Urinary bladder (tissue), 4 donors: Measurements from ENCODE around the gene IQGAP3. TPM values are rescaled to one million over a fixed set of nuclear protein-coding genes. Genes with fewer than 3 reads are reported as not detected.

ENCODE experiments used
- DNase-seq: peaks from one replicate; pipeline ENCODE4 v3.0.0-alpha.2; 2015; ENCODE audit errors: extremely low spot score
- H3K27ac ChIP-seq: one replicate; pipeline ENCODE4 v1.5.1; 2013; ENCODE audit warnings: low read depth, mild to moderate bottlenecking, moderate library complexity
- H3K36me3 ChIP-seq: one replicate; pipeline ENCODE4 v1.6.1; 2013; ENCODE audit warnings: mild to moderate bottlenecking, moderate library complexity; ENCODE audit not compliant: insufficient read depth
- H3K4me1 ChIP-seq: one replicate; pipeline ENCODE4 v1.6.1; 2013; ENCODE audit warnings: mild to moderate bottlenecking, moderate library complexity; ENCODE audit not compliant: insufficient read depth
- H3K4me3 ChIP-seq: one replicate; pipeline ENCODE4 v1.5.1; 2013; ENCODE audit warnings: low read depth, low read length
- WGBS: extraction: QIAGEN DNeasy Blood & Tissue Kit; methylation state at CpG from one replicate; pipeline ENCODE4 v1.1.7; 2013; 5-methylcytosine and 5-hydroxymethylcytosine counted together
- polyA plus RNA-seq: library from polyadenylated mRNA; stranded (reverse); fragments of 200-250 nt; gene quantifications from one replicate; pipeline ENCODE4 v1.2.3, GENCODE V29; 2013
- total RNA-seq: library from RNA; depleted of rRNA; stranded (reverse); fragments of >200 nt; gene quantifications from one replicate; pipeline ENCODE4 v1.2.3, GENCODE V29; 2014
- donor health status: healthy with polysubstance abuse.
- donor health status: healthy.

The IQGAP3 gene
- total and polyA plus RNA-seq, 2 donors = 0.32 to 11.8 TPM

- no peaks in the 10 kb centered on the region for H3K36me3 ChIP-seq
- DNase-seq = no peak
- H3K4me3 ChIP-seq = no peak overlapping the region
- H3K4me1 ChIP-seq = peaks cover 2% of the 10 kb centered on the region
- 60% methylated on average over 9 of the region's 9 CpGs for WGBS
- H3K27ac ChIP-seq = no peak overlapping the region
Measured at GRCh38 chr1:156495401-156496140, 76.8 kb downstream of the IQGAP3 start.

- no peak overlapping the region for H3K27ac ChIP-seq
- H3K4me1 ChIP-seq = peaks cover 4% of the 10 kb centered on the region
- DNase-seq = no peak
- no peak overlapping the region for H3K4me3 ChIP-seq
- 37% methylated on average over 7 of the region's 7 CpGs for WGBS
- no peaks in the 10 kb centered on the region for H3K36me3 ChIP-seq
Measured at GRCh38 chr1:156494309-156494895, 78.0 kb downstream of the IQGAP3 start.

- Histone ChIP-seq H3K4me3 (no peak overlapping the region), H3K36me3 (no peaks in the 10 kb centered on the region), H3K27ac (peak overlapping the region; percentile 12), H3K4me1 (peaks cover 6% of the 10 kb centered on the region)
- no peak for DNase-seq
Measured at GRCh38 chr1:156493742-156494141, 78.6 kb downstream of the IQGAP3 start.

GRCh38 chr1:156493154-156493631 lies 79.2 kb downstream of the IQGAP3 start:
- Histone ChIP-seq H3K4me1 (peaks cover 6% of the 10 kb centered on the region), H3K36me3 (no peaks in the 10 kb centered on the region), H3K4me3 (no peak overlapping the region), H3K27ac (no peak overlapping the region)
- no peak for DNase-seq
- 30% methylated on average over 11 of the region's 11 CpGs for WGBS

GRCh38 chr1:156492591-156493080 lies 79.7 kb downstream of the IQGAP3 start:
- H3K27ac ChIP-seq = no peak overlapping the region
- H3K4me1 ChIP-seq = peaks cover 6% of the 10 kb centered on the region
- no peak overlapping the region for H3K4me3 ChIP-seq
- H3K36me3 ChIP-seq = no peaks in the 10 kb centered on the region
- no peak for DNase-seq
- WGBS = 44% methylated on average over 7 of the region's 7 CpGs

- Histone ChIP-seq H3K4me1 (peaks cover 6% of the 10 kb centered on the region), H3K4me3 (no peak overlapping the region), H3K36me3 (no peaks in the 10 kb centered on the region), H3K27ac (no peak overlapping the region)
- 67% methylated on average over 6 of the region's 6 CpGs for WGBS
- no peak for DNase-seq
Measured at GRCh38 chr1:156492013-156492590, 80.3 kb downstream of the IQGAP3 start.

GRCh38 chr1:156491151-156491949 lies 81.0 kb downstream of the IQGAP3 start:
- no peak overlapping the region for H3K27ac ChIP-seq
- H3K4me3 ChIP-seq = no peak overlapping the region
- H3K4me1 ChIP-seq = peaks cover 4% of the 10 kb centered on the region
- WGBS = 75% methylated on average over 6 of the region's 6 CpGs
- DNase-seq = no peak
- H3K36me3 ChIP-seq = no peaks in the 10 kb centered on the region

- peaks cover 4% of the 10 kb centered on the region for H3K4me1 ChIP-seq
- 11% methylated on average over 10 of the region's 10 CpGs for WGBS
- DNase-seq = no peak
- H3K4me3 ChIP-seq = no peak overlapping the region
- H3K36me3 ChIP-seq = no peaks in the 10 kb centered on the region
- peak overlapping the region; percentile 65 for H3K27ac ChIP-seq
Measured at GRCh38 chr1:156490401-156491032, 81.8 kb downstream of the IQGAP3 start.

GRCh38 chr1:156489935-156490293 lies 82.5 kb downstream of the IQGAP3 start:
- no peaks in the 10 kb centered on the region for H3K36me3 ChIP-seq
- peak overlapping the region; percentile 65 for H3K27ac ChIP-seq
- no peak overlapping the region for H3K4me3 ChIP-seq
- no peak for DNase-seq
- H3K4me1 ChIP-seq = peaks cover 4% of the 10 kb centered on the region
- WGBS = 27% methylated on average over 7 of the region's 7 CpGs

GRCh38 chr1:156489166-156489934 lies 83.0 kb downstream of the IQGAP3 start:
- Histone ChIP-seq H3K4me1 (peaks cover 4% of the 10 kb centered on the region), H3K27ac (peak overlapping the region; percentile 65), H3K36me3 (no peaks in the 10 kb centered on the region), H3K4me3 (no peak overlapping the region)
- 16% methylated on average over 12 of the region's 12 CpGs for WGBS
- no peak for DNase-seq

GRCh38 chr1:156488566-156489165 lies 83.7 kb downstream of the IQGAP3 start:
- WGBS = 55% methylated on average over 5 of the region's 5 CpGs
- Histone ChIP-seq H3K4me1 (peaks cover 4% of the 10 kb centered on the region), H3K36me3 (no peaks in the 10 kb centered on the region), H3K27ac (no peak overlapping the region), H3K4me3 (no peak overlapping the region)
- DNase-seq = no peak

GRCh38 chr1:156487862-156488261 lies 84.5 kb downstream of the IQGAP3 start:
- Histone ChIP-seq H3K4me3 (no peak overlapping the region), H3K27ac (no peak overlapping the region), H3K4me1 (peaks cover 4% of the 10 kb centered on the region), H3K36me3 (no peaks in the 10 kb centered on the region)
- 70% methylated on average over 4 of the region's 4 CpGs for WGBS
- no peak for DNase-seq
